NB4 (cell line): ENCODE results near the gene CACNA1A.

ENCODE experiments used
- DNase-seq: peaks from one replicate; pipeline ENCODE4 v3.0.0; 2010; ENCODE audit warnings: low read depth
- H3K4me3 ChIP-seq: one replicate; pipeline ENCODE4 v1.5.1; 2011; ENCODE audit warnings: mild to moderate bottlenecking, low read depth, low read length, moderate library complexity
- MYC ChIP-seq: IDR thresholded peaks from 2 replicates; pipeline ENCODE4 v1.6.1; 2011; ENCODE audit warnings: low read depth, low read length
- POLR2A ChIP-seq: IDR thresholded peaks from 2 replicates; pipeline ENCODE4 v1.6.1; 2011; ENCODE audit warnings: mild to moderate bottlenecking; ENCODE audit not compliant: insufficient read length; ENCODE audit errors: extremely low read depth
- TF ChIP-seq, protein P1 (sequence below): IDR thresholded peaks from one replicate; pipeline ENCODE4 v1.5.1; 2012; ENCODE audit warnings: low read depth, low read length
- TF ChIP-seq, protein P2 (sequence below): IDR thresholded peaks from 2 replicates; pipeline ENCODE4 v1.6.1; 2011; ENCODE audit warnings: low read depth, low read length

Gene CACNA1A

DNA sequence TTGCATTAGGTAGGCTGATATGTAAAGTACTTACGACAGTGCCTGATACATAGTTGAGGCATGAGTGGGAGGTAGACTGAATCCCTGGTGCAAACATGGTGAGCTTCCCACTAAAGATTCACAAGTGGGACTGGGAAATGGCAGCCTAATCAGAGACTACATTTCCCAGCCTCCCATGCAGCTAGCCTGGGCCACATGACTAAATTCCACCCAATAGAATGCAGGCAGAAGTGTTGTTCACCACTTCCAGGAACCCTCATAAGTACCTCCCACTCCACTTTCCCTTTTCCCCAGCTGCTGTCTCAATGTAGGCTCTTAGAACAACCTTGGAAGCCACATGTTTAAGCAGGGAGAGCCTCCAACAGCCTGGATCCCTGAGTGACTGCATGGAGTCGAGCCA lies 104.9 kb downstream of the CACNA1A start:
- peak; percentile 16 for DNase-seq
- TF ChIP-seq, protein P1, sequence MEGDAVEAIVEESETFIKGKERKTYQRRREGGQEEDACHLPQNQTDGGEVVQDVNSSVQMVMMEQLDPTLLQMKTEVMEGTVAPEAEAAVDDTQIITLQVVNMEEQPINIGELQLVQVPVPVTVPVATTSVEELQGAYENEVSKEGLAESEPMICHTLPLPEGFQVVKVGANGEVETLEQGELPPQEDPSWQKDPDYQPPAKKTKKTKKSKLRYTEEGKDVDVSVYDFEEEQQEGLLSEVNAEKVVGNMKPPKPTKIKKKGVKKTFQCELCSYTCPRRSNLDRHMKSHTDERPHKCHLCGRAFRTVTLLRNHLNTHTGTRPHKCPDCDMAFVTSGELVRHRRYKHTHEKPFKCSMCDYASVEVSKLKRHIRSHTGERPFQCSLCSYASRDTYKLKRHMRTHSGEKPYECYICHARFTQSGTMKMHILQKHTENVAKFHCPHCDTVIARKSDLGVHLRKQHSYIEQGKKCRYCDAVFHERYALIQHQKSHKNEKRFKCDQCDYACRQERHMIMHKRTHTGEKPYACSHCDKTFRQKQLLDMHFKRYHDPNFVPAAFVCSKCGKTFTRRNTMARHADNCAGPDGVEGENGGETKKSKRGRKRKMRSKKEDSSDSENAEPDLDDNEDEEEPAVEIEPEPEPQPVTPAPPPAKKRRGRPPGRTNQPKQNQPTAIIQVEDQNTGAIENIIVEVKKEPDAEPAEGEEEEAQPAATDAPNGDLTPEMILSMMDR = no peak
- no peak for TF ChIP-seq MYC
- TF ChIP-seq POLR2A = no peak
- TF ChIP-seq, protein P2, sequence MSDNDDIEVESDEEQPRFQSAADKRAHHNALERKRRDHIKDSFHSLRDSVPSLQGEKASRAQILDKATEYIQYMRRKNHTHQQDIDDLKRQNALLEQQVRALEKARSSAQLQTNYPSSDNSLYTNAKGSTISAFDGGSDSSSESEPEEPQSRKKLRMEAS = no peak
- no peak overlapping the region for H3K4me3 ChIP-seq

DNA sequence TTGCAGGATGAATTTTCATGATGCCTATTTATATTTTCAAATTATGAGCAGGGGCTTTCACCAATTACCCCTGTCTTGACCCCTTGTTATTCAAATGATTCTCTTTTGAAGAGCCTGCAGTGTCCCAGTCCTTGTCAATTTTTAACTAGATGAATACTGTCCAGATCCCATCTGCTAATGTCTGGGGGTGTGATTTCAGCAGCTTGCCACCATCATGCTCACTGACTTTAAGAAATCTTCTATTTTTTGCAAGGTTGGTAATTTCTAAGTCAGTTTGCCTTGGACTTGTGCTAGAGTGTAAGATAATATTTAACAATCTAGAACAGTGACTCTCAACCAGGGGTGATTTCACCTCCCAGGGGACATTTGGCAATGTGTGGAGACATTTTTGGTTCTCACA lies 106.0 kb downstream of the CACNA1A start:
- no peak for DNase-seq
- TF ChIP-seq, protein P1 = no peak
- TF ChIP-seq POLR2A = no peak
- TF ChIP-seq, protein P2 = no peak
- no peak for TF ChIP-seq MYC
- H3K4me3 ChIP-seq = no peak overlapping the region

DNA sequence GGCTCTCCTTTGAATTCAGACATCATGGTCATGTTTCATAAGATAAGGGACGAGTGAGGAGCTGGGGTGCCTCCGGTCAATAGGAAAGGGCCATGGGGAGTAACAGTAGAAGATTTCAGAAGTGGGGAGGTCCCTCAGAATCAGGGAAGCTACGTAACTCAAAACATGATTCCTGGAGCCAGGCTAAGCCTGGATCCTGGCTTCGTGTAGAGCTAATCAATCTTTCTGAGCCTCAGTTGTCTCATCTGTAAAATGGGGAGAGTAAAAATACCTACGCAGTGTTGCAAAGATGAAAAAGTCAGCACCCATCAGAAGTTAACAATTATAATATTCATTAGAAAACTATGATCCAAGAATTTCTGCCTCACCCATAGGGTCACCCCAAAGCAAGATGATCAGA lies 106.5 kb downstream of the CACNA1A start:
- DNase-seq = no peak
- no peak overlapping the region for H3K4me3 ChIP-seq
- TF ChIP-seq, protein P2 = no peak
- TF ChIP-seq, protein P1 = no peak
- TF ChIP-seq MYC = no peak
- TF ChIP-seq POLR2A = no peak

DNA sequence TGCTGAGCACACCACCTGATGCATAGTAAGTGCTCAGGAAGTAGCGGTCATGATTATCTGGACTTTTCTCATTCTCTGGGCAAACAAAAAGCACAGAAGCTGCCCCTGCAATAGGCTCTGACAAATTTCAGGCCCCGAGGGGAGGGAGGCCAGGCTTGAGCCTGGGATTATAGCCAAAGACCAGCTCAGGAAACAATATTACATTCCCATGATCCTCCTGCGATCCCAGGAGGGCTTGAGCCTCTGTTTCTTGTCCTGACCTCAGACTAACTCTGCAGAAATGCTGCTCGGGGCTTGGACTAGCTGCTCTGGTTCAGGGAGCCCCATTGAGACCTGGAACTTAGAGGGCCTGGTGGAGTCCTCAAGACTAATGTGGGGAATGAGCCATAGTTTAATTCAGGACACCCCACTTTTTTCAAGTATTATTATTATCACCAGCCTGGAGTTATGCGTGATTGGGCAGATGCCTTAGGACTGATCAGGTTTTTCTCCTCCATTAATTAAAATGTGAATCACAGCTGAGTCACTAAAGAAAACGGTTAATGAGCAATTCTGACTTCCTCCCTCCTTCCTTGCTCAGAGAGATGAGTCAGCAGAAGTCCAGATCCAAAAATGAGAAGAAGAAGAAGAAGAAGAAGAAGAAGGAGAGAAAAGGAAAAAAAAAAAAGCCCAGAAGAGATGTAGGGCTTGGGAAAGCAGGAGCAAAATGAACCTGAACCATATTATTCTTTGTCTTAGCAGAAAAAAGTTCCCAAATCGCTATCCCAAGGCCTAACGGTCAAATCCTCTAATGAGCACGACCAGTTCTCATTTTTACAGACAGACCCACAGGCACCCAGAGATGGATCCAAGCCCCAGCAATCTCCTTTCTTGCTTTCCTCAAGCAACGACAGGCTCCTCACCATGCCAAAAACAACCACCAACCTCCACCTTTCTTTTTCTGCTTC lies 107.2 kb downstream of the CACNA1A start:
- peak; percentile 19 for DNase-seq
- TF ChIP-seq POLR2A (no peak), MYC (no peak)
- TF ChIP-seq, protein P1 = no peak
- TF ChIP-seq, protein P2 = no peak
- H3K4me3 ChIP-seq = no peak overlapping the region

DNA sequence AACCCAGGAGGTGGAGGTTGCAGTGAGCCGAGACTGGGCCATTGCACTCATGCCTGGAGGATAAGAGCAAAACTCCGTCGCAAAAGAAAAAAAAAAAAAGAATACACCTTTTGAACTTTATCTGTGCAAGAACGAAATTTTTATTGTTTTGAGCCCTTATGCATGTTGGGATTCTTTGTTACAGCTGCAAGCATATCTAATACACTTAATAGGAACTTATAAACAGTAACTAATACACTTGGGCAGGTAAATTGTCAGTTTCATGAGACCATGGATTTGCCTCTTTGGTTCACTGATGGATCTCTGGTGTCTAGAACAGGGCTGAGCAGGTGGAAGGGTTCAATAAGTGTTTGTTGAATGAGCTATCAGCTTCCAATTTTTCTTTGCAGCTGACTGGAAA lies 108.1 kb downstream of the CACNA1A start:
- TF ChIP-seq MYC = no peak
- TF ChIP-seq, protein P1 = no peak
- TF ChIP-seq POLR2A = no peak
- TF ChIP-seq, protein P2 = no peak
- no peak for DNase-seq
- H3K4me3 ChIP-seq = no peak overlapping the region
